HG03139 (cell line): ENCODE data around the gene LRBA.
"Not testable (repeated sequence)": the region's sequence is repeated elsewhere in the genome, so short reads cannot be mapped to it uniquely, and the experiment has no call there.

Experiments used
- ATAC-seq: cut with Tn5 transposase; IDR thresholded peaks from one replicate; pipeline ENCODE4 v1.9.1; 2021; ENCODE audit not compliant: unreplicated experiment

The LRBA gene

DNA sequence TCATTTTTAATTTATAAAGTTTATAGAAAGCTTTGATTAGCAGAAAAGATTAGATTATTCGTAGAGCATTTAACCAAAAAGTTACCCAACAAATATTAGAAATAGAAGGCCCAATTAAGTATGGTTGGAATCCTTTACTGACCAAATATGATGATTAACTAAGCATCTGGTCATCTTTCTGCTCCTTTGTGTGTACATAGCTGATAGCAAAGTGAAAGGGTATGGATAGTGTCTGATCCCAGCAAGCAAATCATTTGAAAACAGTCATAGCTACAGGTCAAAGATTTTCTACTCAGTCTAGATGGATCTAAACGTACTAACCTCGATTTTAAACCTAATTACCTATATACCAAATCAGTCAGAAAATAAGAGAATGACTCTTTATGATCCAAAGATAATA is 440.4 kb downstream of the LRBA start:
- no peak for ATAC-seq

DNA sequence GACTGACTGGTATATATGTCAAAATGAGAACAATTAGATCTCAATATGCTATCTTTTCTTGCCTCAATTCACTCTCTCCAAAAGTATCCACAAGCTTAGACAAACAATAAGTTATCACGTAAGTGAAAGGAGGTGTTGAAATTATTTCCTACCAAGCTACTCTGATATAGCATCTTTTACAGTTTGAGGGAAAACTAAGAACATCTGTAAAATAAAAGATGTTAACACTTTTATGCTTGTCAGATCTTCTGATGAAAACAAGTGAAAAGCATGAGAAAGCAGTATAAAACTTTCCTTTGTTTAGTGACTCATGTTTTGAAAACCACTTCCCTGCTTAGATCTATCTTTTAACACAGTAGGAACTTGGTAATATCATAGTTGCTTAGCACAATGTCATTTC is 441.6 kb downstream of the LRBA start:
- no peak for ATAC-seq

DNA sequence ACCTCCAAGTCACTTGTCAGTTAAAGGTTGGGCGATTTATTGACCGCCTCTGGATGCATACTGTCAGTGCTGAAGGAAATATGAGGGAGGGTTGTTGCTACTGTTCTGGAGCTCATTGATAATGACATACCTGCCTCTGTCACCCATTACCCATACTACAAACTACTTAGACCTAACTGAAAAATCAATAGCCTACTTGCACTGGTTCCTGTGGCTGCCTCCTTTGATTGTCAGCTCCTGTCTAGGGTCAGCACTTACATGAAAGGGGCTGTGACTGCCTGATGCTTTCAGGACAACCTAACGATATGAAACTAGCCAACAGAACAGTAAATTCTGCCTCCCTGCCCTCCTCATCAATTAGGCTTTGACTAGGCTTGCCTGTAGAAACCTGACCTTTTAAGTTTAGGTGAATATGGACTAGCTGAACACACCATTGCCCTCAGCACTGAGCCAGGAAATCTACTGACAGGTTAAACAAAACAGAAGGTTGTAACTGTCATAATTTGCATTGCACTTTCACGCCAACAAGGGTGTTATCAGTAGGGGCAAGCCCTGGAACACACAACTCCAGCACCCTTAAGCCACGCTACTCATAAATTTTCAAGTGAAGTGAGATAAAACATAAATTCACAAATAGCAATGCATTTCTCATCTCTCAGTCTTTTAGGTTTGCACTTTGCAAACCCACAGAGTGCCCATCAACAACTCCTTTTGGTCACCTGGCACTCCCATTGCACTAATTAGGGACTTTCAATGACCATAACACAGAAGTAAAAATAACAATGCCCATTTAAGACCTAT is 442.2 kb downstream of the LRBA start:
- no peak for ATAC-seq

GRCh38 chr4:150570862-150571261 is 444.2 kb downstream of the LRBA start:
- no peak for ATAC-seq

DNA sequence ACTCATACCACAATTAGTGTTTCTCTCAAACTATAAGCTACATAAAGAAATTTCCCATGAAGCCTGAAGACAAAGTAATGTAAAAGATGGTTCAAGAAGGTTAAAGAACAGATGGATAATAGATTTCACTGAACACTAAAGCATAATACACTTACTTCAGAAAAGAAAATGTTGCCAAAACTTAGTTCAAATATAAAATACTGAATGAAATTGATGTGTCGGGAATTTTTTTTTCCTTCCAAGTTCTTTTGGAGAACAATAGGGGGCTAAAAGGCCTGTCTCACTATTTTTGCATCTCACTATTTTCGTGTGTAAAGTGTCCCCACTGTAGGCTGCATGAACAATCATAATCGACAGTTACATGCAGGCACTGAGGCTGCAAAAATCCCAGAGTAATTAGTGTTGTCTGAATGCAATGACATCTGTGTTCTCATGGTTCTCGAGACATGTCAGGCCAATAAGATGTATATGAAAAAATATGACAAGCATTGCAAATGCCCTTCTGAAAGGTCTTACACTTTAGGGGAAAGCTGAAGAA is 445.0 kb downstream of the LRBA start:
- no peak for ATAC-seq

DNA sequence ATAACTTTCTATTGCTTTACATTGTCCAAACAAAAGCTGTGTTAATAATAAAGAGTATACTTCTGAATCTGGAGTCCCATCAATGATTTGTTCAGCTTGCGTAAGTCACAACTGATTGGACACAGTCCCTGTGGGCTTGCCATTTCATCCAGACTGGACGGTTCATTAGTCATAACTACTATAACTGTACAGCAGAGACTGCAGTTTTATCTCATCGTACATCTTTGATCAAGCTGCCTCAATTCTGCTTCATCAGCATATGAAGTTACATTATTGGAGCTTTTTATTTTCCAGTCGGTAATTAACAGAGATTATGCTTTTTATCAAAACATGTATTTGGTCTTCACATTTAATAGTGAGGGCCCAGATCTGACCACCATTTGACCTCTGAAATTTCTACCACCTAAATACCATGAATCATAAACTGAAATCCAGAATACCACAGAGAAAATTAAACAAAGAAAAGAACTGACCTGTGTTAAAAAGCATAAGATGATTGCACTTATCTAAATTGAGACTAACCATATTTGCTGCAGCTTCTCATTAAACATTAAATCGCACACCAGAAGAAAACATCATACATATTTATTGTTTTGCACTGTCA is 445.6 kb downstream of the LRBA start:
- no peak for ATAC-seq

- no peak for ATAC-seq
Measured at GRCh38 chr4:150567070-150567469, 448.0 kb downstream of the LRBA start.

DNA sequence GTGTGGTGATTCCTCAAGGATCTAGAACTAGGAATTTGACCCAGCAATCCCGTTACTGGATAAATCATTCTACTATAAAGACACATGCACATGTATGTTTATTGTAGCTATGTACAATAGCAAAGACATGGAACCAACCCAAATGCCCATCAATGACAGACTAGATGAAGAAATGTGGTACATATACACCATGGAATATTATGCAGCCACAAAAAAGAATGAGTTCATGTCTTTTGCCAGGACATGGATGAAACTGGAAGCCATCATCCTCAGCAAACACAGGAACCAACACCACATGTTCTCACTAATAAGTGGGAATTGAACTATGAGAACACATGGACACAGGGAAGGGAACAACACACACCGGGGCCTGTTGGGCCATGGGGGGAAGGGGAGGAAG is 450.1 kb downstream of the LRBA start:
- not testable (repeated sequence) for ATAC-seq

DNA sequence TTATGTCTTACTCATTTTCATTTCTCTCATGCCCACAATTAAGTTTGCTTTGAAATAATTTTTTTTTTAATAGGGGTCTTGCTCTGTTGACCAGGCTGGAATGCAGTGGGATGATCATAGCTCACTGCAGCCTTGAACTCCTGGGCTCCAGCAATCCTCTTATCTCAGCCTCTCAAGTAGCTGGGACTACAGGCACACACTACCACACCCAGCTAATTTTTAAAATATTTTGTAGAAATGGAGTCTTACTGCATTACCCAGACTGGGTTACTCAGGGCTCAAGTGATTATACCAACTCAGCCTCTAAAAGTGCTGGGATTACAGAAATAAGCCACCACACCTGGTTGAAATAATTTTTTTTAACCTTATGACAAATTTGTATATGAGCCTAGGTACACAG is 452.3 kb downstream of the LRBA start:
- no peak for ATAC-seq

- ATAC-seq, result no peak
Measured at GRCh38 chr4:150562250-150562649, 452.8 kb downstream of the LRBA start.

GRCh38 chr4:150561143-150561737 is 453.8 kb downstream of the LRBA start:
- no peak for ATAC-seq

GRCh38 chr4:150557811-150558210 is 457.3 kb downstream of the LRBA start:
- ATAC-seq, result not testable (repeated sequence)

- ATAC-seq, result no peak
Measured at GRCh38 chr4:150547154-150547838, 467.8 kb downstream of the LRBA start.

DNA sequence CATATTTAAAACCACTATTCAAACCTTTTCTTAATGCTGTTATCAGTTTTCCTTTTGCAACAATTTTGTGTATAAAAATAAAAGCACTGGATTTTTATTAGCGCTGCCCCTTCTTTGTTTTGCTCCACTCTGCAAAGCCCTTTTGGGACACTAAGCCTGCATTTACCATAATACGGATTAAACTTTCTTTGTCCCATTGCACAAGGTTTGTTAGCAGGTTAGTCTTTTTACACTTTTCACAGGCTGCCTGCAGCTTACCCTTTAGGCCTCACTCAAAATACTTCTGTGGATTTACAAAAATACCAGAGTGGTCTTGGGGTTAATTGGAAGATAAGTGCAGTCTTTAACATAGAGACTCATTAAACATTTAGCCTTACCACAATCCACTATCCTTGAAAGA is 468.8 kb downstream of the LRBA start:
- no peak for ATAC-seq

DNA sequence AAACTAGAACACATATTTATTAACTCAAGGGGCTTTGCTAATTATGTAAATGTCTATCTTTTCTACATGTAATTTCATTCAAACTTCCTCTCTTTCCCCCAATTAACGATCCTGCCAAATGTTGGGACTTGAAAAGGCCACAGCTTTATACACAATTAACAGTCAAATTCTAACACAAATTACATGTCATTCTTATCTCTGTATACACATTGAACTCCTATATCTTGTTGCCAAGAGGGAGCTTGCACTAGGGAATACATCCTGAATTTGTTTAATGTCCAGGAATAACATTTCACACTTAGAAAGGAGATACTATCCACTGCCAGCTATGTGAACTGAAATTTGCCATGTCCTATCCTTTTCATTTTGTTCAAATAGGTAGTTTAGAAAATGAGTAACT is 472.0 kb downstream of the LRBA start:
- no peak for ATAC-seq

DNA sequence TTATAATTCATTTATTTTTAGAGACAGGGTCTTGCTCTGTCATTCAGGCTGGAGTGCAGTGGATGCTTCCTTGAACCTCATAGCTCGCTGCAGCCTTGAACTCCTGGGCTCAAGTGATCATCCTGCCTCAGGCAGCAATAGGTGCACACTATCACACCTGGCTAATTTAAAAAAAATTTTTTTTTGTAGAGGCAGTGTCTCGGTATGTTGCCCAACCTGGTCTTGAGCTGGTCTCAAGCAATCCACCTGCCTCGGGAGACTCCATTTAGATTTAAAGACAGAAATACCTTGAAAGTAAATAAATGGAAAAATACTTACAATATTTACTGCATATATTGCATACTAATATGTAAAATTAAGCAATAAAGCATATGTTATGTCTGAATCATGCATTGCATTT is 473.4 kb downstream of the LRBA start:
- ATAC-seq, result no peak

DNA sequence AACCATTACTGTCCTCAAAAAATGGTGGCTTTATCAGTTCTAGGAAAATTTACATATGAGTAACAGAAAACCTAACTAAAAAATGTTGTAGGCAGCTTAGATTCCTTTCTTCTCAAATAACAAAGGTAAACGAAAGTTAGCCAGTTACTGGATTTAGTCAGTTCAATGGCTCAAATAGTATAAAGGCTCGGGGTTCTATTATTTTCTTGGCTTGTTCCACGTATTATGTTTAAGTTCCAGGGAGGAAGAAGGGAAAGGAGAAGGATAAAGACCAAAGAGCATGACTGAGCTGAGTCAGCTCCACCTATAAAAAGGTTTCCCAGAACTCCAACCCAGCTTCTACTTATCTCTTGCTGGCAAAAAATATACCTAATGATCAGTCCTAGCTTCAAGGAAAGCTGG is 474.1 kb downstream of the LRBA start:
- no peak for ATAC-seq

DNA sequence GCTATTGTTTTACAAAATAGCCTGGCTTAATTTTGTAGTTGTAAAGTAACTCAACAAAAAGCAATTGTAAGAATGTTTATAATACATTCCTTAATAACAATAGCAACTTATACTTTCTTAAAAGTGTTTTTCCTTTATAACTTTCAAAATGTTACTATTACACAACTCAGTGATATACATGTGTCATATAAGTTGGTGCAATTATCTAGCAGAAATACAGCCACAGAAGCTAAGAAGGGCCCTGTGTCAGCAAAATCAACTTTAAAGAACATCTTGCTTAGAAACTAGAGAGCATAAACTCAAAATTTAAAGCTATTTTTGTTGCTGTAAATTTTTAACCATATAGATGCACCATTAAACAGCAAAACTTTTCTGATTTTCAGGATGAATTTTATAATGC is 474.5 kb downstream of the LRBA start:
- no peak for ATAC-seq

DNA sequence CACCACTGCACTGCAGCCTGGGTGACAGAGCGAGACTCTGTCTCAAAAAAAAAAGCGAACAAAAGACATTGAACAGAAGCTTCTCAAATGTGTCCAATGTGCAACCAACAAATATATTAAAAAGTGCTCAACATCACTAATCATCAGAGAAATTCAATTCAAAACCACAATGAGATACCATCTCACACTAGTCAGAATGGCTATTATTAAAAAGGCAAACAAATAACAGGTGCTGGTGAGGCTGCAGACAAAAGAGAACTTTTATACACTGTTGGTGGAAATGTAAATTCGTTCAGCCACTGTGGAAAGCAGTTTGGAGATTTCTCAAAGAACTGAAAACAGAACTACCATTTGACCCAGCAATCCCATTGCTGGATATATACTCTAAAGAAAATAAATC is 477.2 kb downstream of the LRBA start:
- not testable (repeated sequence) for ATAC-seq

GRCh38 chr4:150534818-150535217 is 480.3 kb downstream of the LRBA start:
- no peak for ATAC-seq

- no peak for ATAC-seq
Measured at GRCh38 chr4:150533673-150534072, 481.4 kb downstream of the LRBA start.
